BLaER1 (cell line): ENCODE data around the gene KRT77.

Source experiments
- H3K27ac ChIP-seq: shearing (Covaris generic); formaldehyde crosslinking; 2 replicates; pipeline ENCODE4 v1.8.1; 2022
- H3K27me3 ChIP-seq: shearing (Covaris generic); formaldehyde crosslinking; 2 replicates; pipeline ENCODE4 v1.8.1; 2022
- H3K36me3 ChIP-seq: shearing (Covaris generic); formaldehyde crosslinking; 2 replicates; pipeline ENCODE4 v1.8.1; 2022
- H3K4me1 ChIP-seq: shearing (Covaris generic); formaldehyde crosslinking; 2 replicates; pipeline ENCODE4 v1.8.1; 2022
- H3K4me2 ChIP-seq: shearing (Covaris generic); formaldehyde crosslinking; 2 replicates; pipeline ENCODE4 v1.8.1; 2022
- H3K4me3 ChIP-seq: shearing (Covaris generic); formaldehyde crosslinking; 2 replicates; pipeline ENCODE4 v1.8.1; 2022
- H3K9ac ChIP-seq: shearing (Covaris generic); formaldehyde crosslinking; 2 replicates; pipeline ENCODE4 v1.8.1; 2022
- H3K9me3 ChIP-seq: shearing (Covaris generic); formaldehyde crosslinking; 2 replicates; pipeline ENCODE4 v1.8.1; 2022
- H4K20me1 ChIP-seq: shearing (Covaris generic); formaldehyde crosslinking; 2 replicates; pipeline ENCODE4 v1.8.1; 2022
- Cebpa-rat ChIP-seq: shearing (Covaris generic); IDR thresholded peaks from 2 replicates; pipeline ENCODE4 v1.8.1; 2022

The KRT77 gene

DNA sequence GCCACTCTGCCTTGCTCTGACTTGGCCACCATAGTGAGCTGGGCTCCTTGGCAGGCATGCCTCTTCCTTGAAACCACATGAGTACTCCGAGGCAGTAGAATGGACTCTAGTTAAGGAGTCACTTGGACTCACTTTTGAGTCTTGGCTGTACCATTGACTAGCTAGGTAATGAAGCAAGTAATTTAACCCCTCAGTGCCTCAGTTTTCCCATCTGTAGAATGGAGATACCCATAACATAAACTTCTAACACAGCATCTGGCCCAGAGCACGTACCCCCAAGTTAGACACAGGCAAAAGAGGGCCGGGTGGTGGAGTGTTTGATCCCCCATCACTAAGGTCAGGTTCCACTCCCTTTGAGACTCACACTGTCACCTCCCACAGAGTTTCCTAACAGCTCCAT is 8.3 kb downstream of the KRT77 start:
- H3K27me3 ChIP-seq, result peaks cover 31% of the 10 kb centered on the region

DNA sequence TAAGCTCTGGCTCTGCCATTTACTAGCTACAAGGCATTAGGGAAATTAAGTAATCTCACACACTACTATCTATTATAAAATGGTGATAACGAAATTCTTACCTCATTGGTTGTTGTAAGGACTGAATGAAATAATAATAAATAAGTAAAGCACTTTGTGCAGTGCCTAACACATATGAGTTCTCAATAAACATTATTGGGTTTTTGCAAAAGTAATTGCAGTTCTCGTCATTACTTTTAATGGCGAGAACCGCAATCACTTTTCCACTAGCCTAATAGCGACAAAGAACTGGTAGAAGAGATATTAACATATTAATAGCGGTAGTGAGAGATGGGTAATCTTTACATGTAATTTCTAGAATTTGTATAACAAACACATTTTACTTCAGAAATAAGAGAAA is 9.2 kb downstream of the KRT77 start:
- H3K9ac ChIP-seq, result no peak overlapping the region
- H3K4me3 ChIP-seq, result no peak overlapping the region
- H3K27me3 ChIP-seq, result peaks cover 37% of the 10 kb centered on the region
- TF ChIP-seq Cebpa-rat, result no peak
- H3K4me2 ChIP-seq, result no peak overlapping the region
- H4K20me1 ChIP-seq, result no peaks in the 10 kb centered on the region
- peaks cover 9% of the 10 kb centered on the region for H3K4me1 ChIP-seq
- H3K27ac ChIP-seq, result no peak overlapping the region
- no peaks in the 10 kb centered on the region for H3K9me3 ChIP-seq
- H3K36me3 ChIP-seq, result no peaks in the 10 kb centered on the region

More for the DNA sequence above, 8.3 kb downstream of the KRT77 start:
- no peaks in the 10 kb centered on the region for H3K9me3 ChIP-seq
- H3K27ac ChIP-seq, result no peak overlapping the region
- TF ChIP-seq Cebpa-rat, result no peak
- H3K4me1 ChIP-seq, result peaks cover 9% of the 10 kb centered on the region
- no peak overlapping the region for H3K4me2 ChIP-seq
- H4K20me1 ChIP-seq, result no peaks in the 10 kb centered on the region
- no peaks in the 10 kb centered on the region for H3K36me3 ChIP-seq
- no peak overlapping the region for H3K4me3 ChIP-seq
- H3K9ac ChIP-seq, result no peak overlapping the region

DNA sequence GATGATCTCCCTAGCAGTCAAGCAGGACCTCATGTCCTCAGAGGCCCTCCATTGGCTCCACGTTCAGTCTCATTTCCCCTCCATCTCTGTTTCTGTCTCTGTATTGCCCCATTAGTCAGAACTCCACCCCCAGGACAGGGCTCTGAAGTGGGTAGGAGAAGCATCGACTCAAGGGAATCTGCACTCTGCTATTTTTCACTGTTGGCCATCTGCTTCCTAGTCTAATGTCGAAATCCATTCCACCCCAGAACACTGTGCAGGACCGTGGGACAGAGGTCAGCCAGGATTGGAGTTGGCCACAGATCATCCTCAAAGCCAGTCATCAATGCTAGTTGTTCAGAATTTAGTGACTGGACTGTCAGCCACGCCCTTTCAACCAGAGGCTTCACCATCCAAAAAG is 10.1 kb downstream of the KRT77 start:
- H3K4me1 ChIP-seq, result peaks cover 9% of the 10 kb centered on the region
- H3K9me3 ChIP-seq, result no peaks in the 10 kb centered on the region
- H3K9ac ChIP-seq, result no peak overlapping the region
- TF ChIP-seq Cebpa-rat, result no peak
- peaks cover 43% of the 10 kb centered on the region for H3K27me3 ChIP-seq
- no peak overlapping the region for H3K4me2 ChIP-seq
- H3K27ac ChIP-seq, result no peak overlapping the region
- no peaks in the 10 kb centered on the region for H3K36me3 ChIP-seq
- no peaks in the 10 kb centered on the region for H4K20me1 ChIP-seq
- H3K4me3 ChIP-seq, result no peak overlapping the region

DNA sequence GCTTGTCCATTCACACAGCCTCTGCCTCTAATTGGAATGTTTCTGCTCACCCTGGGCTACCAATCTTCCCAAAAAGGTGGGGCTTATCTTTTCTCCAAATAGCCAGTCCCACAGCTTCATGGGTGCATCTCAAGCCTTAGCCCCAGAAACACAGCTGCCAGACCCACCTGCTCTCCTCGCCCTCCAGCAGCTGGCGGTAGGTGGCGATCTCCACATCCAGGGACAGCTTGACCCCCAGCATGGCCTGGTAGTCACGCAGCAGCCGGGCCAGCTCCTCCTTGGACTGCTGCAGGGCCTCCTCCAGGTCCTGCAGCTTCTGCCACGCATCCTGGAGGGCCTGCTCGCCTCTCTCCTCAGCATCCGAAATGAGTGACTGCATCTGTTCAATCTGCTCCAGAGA is 11.1 kb downstream of the KRT77 start:
- Histone ChIP-seq H3K9me3 (no peaks in the 10 kb centered on the region), H3K4me2 (no peak overlapping the region), H3K36me3 (no peaks in the 10 kb centered on the region), H3K9ac (no peak overlapping the region), H3K27me3 (peaks cover 43% of the 10 kb centered on the region), H4K20me1 (no peaks in the 10 kb centered on the region), H3K4me3 (no peak overlapping the region), H3K4me1 (peaks cover 9% of the 10 kb centered on the region), H3K27ac (no peak overlapping the region)
- no peak for TF ChIP-seq Cebpa-rat

DNA sequence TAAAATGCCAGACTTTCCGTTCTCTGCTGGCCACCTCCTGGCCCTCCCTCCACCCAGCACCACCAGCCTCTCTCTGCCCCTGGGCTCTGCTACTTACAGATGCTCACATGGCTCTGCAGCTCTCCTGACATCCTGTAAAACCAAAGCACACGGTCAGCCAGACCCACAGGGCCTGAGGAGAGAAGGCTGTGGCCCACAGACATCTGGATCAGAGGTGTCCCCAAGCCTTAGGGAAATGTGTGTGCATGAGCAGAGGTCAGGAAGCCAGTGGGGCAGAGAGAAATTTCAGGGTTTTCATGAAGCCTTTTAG is 11.5 kb downstream of the KRT77 start:
- Histone ChIP-seq H3K36me3 (no peaks in the 10 kb centered on the region), H3K4me2 (peak overlapping the region; percentile 82; the same call in 1 of the 2 replicates), H3K4me1 (peaks cover 9% of the 10 kb centered on the region), H4K20me1 (no peaks in the 10 kb centered on the region), H3K27ac (no peak overlapping the region), H3K27me3 (peaks cover 43% of the 10 kb centered on the region), H3K9ac (no peak overlapping the region), H3K9me3 (no peaks in the 10 kb centered on the region), H3K4me3 (no peak overlapping the region)
- no peak for TF ChIP-seq Cebpa-rat

DNA sequence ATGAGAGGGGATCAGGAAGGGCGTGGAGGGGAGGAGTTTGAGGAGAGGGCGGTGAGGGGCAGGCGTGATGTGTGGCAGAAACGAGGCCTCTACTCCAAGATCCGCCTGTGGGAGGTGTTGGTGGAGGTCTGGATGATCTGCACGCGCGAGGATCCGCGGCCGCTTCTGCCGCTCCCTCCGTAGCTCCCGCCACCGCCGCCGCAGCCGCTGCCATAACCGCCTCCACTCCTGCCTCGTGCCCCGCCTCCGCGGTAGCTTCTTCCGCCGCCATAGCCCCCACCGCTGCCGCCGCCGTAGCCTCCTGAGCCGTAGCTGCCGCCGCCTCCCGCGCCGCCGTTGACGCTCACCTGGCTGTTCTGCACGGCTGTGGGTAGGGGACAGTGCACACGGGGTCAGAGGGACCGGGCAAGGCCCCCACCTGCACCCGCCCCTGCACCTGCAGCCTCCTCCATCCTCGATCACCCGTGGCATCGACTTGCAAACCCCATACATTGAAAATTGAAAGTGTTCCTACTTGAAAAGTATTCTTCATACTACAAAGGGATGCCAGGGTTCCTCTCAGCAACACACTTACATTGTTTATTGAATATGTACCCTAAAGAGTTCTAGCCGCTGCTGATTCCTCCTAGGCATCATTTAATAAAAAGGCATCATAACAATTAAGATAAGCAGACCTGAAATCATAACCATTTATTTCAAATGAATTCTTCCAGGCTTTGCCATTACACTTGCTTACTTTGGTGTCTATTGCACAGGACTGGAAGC is 12.1 kb downstream of the KRT77 start:
- Histone ChIP-seq H3K9ac (peak overlapping the region; percentile 41; the same call in 1 of the 2 replicates), H3K9me3 (no peaks in the 10 kb centered on the region), H3K4me2 (peak overlapping the region; percentile 82), H3K36me3 (no peaks in the 10 kb centered on the region), H3K27me3 (peaks cover 43% of the 10 kb centered on the region), H4K20me1 (no peaks in the 10 kb centered on the region), H3K27ac (no peak overlapping the region), H3K4me1 (peaks cover 9% of the 10 kb centered on the region), H3K4me3 (peak overlapping the region; percentile 59)
- no peak for TF ChIP-seq Cebpa-rat

DNA sequence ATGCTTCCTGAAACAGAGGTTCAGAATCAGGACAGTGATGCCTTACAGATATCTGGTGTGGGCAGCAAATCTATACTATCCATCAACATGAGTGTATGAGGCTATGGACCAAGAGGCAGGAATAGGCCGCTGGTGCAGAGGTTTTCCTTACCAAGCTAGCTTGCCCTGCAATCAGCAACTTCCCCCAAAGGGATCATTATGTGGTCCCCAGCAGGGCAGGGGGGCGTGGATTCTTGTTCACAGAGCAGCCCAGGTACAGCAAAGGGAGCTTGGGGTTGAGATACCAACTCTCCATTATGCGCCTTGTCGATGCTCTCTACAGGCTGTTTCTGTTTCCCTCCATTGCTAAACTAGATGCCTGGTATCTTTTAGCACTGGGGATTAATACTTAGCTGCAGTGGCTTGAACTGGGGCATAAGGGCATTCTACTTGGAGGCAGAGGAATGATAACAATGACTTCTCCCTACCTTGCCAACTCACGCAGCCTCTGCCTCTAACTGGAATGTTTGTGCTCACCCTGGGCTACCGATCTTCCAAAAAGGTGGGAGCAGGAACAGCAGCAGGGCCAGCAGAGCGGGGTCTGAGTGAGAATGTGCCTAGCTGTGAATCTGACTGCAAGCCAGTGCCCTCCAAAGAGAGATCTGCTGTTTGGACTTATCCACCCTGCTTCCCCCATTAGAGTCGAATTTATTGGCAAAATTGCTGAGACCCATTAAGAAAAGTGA is 12.8 kb downstream of the KRT77 start:
- H4K20me1 ChIP-seq, result no peaks in the 10 kb centered on the region
- peaks cover 9% of the 10 kb centered on the region for H3K4me1 ChIP-seq
- H3K9ac ChIP-seq, result peak overlapping the region; percentile 41; the same call in 1 of the 2 replicates
- no peaks in the 10 kb centered on the region for H3K36me3 ChIP-seq
- H3K27ac ChIP-seq, result no peak overlapping the region
- H3K27me3 ChIP-seq, result peaks cover 43% of the 10 kb centered on the region
- no peaks in the 10 kb centered on the region for H3K9me3 ChIP-seq
- TF ChIP-seq Cebpa-rat, result no peak
- H3K4me3 ChIP-seq, result peak overlapping the region; percentile 59
- H3K4me2 ChIP-seq, result peak overlapping the region; percentile 82

DNA sequence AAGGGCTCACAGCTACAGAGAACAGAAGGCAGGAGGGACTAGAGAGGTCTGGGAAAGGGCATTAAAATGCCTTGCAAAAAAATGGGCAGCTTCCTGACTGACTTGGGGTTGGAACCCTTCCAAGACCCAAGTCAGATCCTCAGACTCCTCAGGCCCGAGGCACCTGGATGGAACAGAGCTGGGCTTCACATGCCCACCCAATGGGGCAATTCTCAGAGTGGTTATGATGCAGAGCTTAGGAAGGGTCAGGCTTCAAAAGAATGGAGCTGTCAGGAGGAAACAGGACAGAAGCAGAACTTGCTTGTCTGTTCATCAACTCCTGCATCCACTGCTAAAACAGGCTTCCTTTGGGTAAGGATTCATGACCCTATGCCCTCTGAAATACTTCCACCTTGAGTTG is 13.4 kb downstream of the KRT77 start:
- no peaks in the 10 kb centered on the region for H4K20me1 ChIP-seq
- H3K36me3 ChIP-seq, result no peaks in the 10 kb centered on the region
- H3K4me3 ChIP-seq, result no peak overlapping the region
- no peak overlapping the region for H3K4me2 ChIP-seq
- H3K27me3 ChIP-seq, result peaks cover 43% of the 10 kb centered on the region
- no peak for TF ChIP-seq Cebpa-rat
- peaks cover 9% of the 10 kb centered on the region for H3K4me1 ChIP-seq
- H3K9me3 ChIP-seq, result no peaks in the 10 kb centered on the region
- H3K27ac ChIP-seq, result no peak overlapping the region
- H3K9ac ChIP-seq, result no peak overlapping the region

DNA sequence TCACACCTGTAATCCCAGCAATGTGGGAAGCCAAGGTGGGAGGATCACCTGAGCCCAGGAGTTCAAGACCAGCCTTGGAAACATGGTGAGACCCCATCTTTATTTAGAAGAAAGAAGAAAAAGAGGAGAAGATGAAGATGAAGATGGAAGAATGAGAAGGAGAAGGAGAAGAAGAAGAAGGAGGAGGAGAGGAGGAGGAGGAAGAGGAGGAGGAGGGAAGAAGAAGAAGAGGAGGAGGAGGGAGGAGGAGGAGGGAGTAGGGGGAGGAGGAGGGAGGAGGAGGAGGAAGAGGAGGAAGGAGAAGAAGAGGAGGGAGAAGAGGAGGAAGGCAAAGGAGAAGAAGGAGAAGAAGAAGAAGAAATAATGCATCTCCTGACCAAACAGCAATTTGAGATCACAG is 14.1 kb downstream of the KRT77 start:
- no peak overlapping the region for H3K9ac ChIP-seq
- H3K9me3 ChIP-seq, result no peaks in the 10 kb centered on the region
- TF ChIP-seq Cebpa-rat, result no peak
- no peaks in the 10 kb centered on the region for H3K36me3 ChIP-seq
- peaks cover 43% of the 10 kb centered on the region for H3K27me3 ChIP-seq
- no peaks in the 10 kb centered on the region for H4K20me1 ChIP-seq
- no peak overlapping the region for H3K4me2 ChIP-seq
- H3K4me1 ChIP-seq, result peaks cover 9% of the 10 kb centered on the region
- H3K27ac ChIP-seq, result no peak overlapping the region
- H3K4me3 ChIP-seq, result no peak overlapping the region

DNA sequence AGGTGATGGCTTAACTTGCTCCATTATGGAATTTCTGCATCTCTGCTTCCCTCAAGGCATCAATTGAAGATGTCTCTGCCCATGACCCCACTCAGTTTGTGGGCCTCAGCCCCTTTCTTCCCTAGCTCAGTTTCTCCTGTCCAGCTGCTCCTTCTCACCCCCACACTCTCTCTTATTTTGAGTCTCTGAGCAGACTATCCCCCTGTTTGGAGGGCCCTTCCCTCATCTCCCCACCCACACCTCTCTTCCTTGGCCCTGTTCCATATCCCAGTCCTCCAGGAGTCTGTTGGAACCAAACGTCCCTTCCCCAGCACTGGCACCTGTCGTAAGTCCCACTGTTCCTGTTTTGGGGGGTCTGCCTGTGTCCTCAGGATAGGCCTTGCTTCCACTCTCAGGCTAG is 14.8 kb downstream of the KRT77 start:
- Histone ChIP-seq H4K20me1 (no peaks in the 10 kb centered on the region), H3K9ac (no peak overlapping the region), H3K4me2 (no peak overlapping the region), H3K9me3 (no peaks in the 10 kb centered on the region), H3K27me3 (peaks cover 43% of the 10 kb centered on the region), H3K36me3 (no peaks in the 10 kb centered on the region), H3K4me1 (peaks cover 9% of the 10 kb centered on the region), H3K27ac (no peak overlapping the region), H3K4me3 (no peak overlapping the region)
- no peak for TF ChIP-seq Cebpa-rat
